BE2C (cell line): ENCODE results near the gene MAP4K2.

Source experiments
- DNase-seq: peaks from one replicate; pipeline ENCODE4 v3.0.0-alpha.2; 2020
- H3K27me3 ChIP-seq: fragments of 250-450 bp; sonication (Bioruptor Pico); 2 replicates; pipeline ENCODE4 v1.5.1; 2020; ENCODE audit warnings: mild to moderate bottlenecking
- H3K36me3 ChIP-seq: fragments of 250-450 bp; sonication (Bioruptor Pico); 2 replicates; pipeline ENCODE4 v1.5.1; 2020; ENCODE audit warnings: mild to moderate bottlenecking
- H3K4me1 ChIP-seq: fragments of 250-450 bp; sonication (Bioruptor Pico); 2 replicates; pipeline ENCODE4 v1.5.1; 2020
- H3K4me3 ChIP-seq: 2 replicates; pipeline ENCODE4 v1.5.1; 2011; ENCODE audit warnings: low read depth, low read length
- H3K9me3 ChIP-seq: fragments of 250-450 bp; sonication (Bioruptor Pico); 2 replicates; pipeline ENCODE4 v1.5.1; 2020
- TF ChIP-seq, protein P1 (sequence below): IDR thresholded peaks from 2 replicates; pipeline ENCODE4 v1.5.1; 2012; ENCODE audit warnings: mild to moderate bottlenecking, low read depth, low read length

Gene MAP4K2

DNA sequence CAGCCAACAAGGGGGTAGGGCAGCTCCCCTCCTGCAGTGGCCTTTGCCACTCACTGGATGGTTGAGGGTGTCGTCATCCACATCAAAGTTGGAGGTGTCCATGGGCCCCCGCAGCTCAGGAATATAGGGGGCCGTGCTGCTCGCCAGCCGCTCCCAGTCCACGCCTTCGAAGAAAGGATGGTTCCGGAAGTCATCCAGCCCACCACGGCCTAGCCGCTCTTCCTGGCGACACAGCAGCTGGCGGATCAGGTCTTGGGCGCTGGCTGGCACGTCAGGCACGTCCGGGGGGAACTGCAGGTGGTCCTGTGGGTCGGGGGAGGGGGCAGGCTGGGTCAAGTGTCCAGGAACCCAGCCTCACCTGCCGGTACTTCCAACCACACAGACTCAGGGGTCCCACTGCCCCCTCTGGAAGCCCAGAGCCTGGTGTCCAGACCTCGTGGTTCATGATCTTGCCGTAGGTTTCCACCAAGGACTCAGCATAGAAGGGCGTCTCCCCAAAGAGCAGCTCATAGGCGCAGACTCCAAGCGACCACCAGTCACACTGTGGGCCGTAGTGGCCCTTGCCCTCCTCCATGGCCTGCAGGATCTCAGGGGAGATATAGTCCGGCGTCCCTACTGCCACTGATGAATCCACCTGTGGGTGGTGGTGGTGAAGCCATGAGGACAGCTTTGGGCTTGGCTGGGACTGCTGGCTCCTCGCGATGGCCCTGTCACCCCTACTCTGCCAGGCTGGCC is 35.8 kb upstream of the MAP4K2 start:
- H3K9me3 ChIP-seq: no peaks in the 10 kb centered on the region
- TF ChIP-seq, protein P1, sequence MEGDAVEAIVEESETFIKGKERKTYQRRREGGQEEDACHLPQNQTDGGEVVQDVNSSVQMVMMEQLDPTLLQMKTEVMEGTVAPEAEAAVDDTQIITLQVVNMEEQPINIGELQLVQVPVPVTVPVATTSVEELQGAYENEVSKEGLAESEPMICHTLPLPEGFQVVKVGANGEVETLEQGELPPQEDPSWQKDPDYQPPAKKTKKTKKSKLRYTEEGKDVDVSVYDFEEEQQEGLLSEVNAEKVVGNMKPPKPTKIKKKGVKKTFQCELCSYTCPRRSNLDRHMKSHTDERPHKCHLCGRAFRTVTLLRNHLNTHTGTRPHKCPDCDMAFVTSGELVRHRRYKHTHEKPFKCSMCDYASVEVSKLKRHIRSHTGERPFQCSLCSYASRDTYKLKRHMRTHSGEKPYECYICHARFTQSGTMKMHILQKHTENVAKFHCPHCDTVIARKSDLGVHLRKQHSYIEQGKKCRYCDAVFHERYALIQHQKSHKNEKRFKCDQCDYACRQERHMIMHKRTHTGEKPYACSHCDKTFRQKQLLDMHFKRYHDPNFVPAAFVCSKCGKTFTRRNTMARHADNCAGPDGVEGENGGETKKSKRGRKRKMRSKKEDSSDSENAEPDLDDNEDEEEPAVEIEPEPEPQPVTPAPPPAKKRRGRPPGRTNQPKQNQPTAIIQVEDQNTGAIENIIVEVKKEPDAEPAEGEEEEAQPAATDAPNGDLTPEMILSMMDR: no peak

GRCh38 chr11:64837887-64838351 is 34.9 kb upstream of the MAP4K2 start:
- Histone ChIP-seq H3K4me1 (no peaks in the 10 kb centered on the region), H3K36me3 (no peaks in the 10 kb centered on the region)
- DNase-seq: no peak

More for the DNA sequence above, 35.8 kb upstream of the MAP4K2 start:
- no peak for DNase-seq
- Histone ChIP-seq H3K4me1 (no peaks in the 10 kb centered on the region), H3K27me3 (no peaks in the 10 kb centered on the region), H3K36me3 (no peaks in the 10 kb centered on the region), H3K4me3 (no peak overlapping the region)

DNA sequence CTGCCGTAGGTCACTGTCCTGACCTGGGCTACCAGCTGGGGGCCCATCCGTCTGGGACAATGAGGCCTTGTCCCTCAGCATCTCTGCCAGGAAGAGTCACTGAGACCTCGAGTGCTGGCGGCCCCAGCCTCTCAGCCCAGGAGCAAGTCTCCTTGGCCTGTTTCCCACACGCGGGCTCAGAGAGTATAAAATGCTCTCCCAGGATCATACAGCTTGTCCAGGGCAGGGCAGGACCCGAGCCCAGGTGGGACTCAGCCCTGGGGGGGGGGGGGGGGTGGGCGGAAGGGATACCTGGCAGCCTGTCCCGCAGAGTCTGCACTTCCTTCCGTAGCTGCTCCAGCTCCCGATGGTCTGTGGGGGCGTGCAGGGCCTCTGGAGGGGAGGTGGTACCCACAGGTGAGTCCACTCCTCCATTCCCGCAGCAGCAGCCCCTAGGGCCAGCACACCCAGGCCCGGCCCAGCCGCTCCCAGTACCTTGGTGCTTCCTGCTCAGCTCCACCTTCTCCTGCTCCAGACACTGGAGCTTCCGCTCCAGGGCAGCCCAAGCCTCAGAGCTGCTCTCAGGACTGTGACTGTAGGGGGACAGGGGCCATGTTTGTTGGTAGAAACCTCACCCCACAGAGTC is 33.5 kb upstream of the MAP4K2 start:
- TF ChIP-seq, protein P1: no peak
- no peaks in the 10 kb centered on the region for H3K4me1 ChIP-seq
- no peak overlapping the region for H3K4me3 ChIP-seq
- DNase-seq: no peak
- H3K36me3 ChIP-seq: no peaks in the 10 kb centered on the region
- no peaks in the 10 kb centered on the region for H3K27me3 ChIP-seq
- H3K9me3 ChIP-seq: no peaks in the 10 kb centered on the region

More at GRCh38 chr11:64837887-64838351, 34.9 kb upstream of the MAP4K2 start:
- no peaks in the 10 kb centered on the region for H3K9me3 ChIP-seq
- no peaks in the 10 kb centered on the region for H3K27me3 ChIP-seq
- no peak overlapping the region for H3K4me3 ChIP-seq
- TF ChIP-seq, protein P1: no peak

- no peak for DNase-seq
- Histone ChIP-seq H3K36me3 (no peaks in the 10 kb centered on the region), H3K27me3 (no peaks in the 10 kb centered on the region), H3K9me3 (no peaks in the 10 kb centered on the region), H3K4me3 (no peak overlapping the region), H3K4me1 (no peaks in the 10 kb centered on the region)
- TF ChIP-seq, protein P1: no peak
These were observed 32.8 kb upstream of the MAP4K2 start for GRCh38 chr11:64835616-64836447.

GRCh38 chr11:64834723-64835615 is 32.0 kb upstream of the MAP4K2 start:
- H3K27me3 ChIP-seq: no peaks in the 10 kb centered on the region
- TF ChIP-seq, protein P1: no peak
- no peaks in the 10 kb centered on the region for H3K9me3 ChIP-seq
- H3K4me1 ChIP-seq: no peaks in the 10 kb centered on the region
- no peak for DNase-seq
- no peaks in the 10 kb centered on the region for H3K36me3 ChIP-seq
- no peak overlapping the region for H3K4me3 ChIP-seq
